CD4-positive, alpha-beta T cell treated with Interleukin-21 for 1 hour (primary cell): Measurements from ENCODE around the gene ZNF532.

Experiments
- DNase-seq: peaks from one replicate; pipeline ENCODE4 v3.0.0-alpha.2; 2020

The ZNF532 gene

GRCh38 chr18:58947136-58947732 is 82.6 kb downstream of the ZNF532 start:
- DNase-seq, result no peak

- no peak for DNase-seq
These were observed 84.4 kb downstream of the ZNF532 start for GRCh38 chr18:58949031-58949430.

GRCh38 chr18:58951986-58952702 is 87.5 kb downstream of the ZNF532 start:
- no peak for DNase-seq

GRCh38 chr18:58952858-58953257 is 88.2 kb downstream of the ZNF532 start:
- no peak for DNase-seq

GRCh38 chr18:58953627-58954026 is 89.0 kb downstream of the ZNF532 start:
- DNase-seq, result no peak

- DNase-seq, result no peak
These were observed 90.3 kb downstream of the ZNF532 start for GRCh38 chr18:58955001-58955400.

GRCh38 chr18:58955738-58956137 is 91.1 kb downstream of the ZNF532 start:
- no peak for DNase-seq

- DNase-seq, result no peak
These were observed 94.0 kb downstream of the ZNF532 start for GRCh38 chr18:58958628-58959027.

GRCh38 chr18:58960508-58960907 is 95.8 kb downstream of the ZNF532 start:
- no peak for DNase-seq

- no peak for DNase-seq
These were observed 96.5 kb downstream of the ZNF532 start for GRCh38 chr18:58960946-58961722.

GRCh38 chr18:58962336-58962735 is 97.7 kb downstream of the ZNF532 start:
- DNase-seq, result no peak

GRCh38 chr18:58965291-58966004 is 100.8 kb downstream of the ZNF532 start:
- no peak for DNase-seq

GRCh38 chr18:58966005-58966677 is 101.5 kb downstream of the ZNF532 start:
- no peak for DNase-seq

- DNase-seq, result no peak
These were observed 102.0 kb downstream of the ZNF532 start for GRCh38 chr18:58966704-58967103.

- no peak for DNase-seq
These were observed 103.1 kb downstream of the ZNF532 start for GRCh38 chr18:58967751-58968254.

- no peak for DNase-seq
These were observed 106.5 kb downstream of the ZNF532 start for GRCh38 chr18:58970943-58971790.

- no peak for DNase-seq
These were observed 110.6 kb downstream of the ZNF532 start for GRCh38 chr18:58975296-58975695.

- no peak for DNase-seq
These were observed 111.1 kb downstream of the ZNF532 start for GRCh38 chr18:58975781-58976180.

- DNase-seq, result no peak
These were observed 112.5 kb downstream of the ZNF532 start for GRCh38 chr18:58977223-58977622.

- DNase-seq, result no peak
These were observed 113.1 kb downstream of the ZNF532 start for GRCh38 chr18:58977801-58978200.

GRCh38 chr18:58978916-58979315 is 114.2 kb downstream of the ZNF532 start:
- no peak for DNase-seq

- DNase-seq, result no peak
These were observed 114.9 kb downstream of the ZNF532 start for GRCh38 chr18:58979615-58980014.
